Activated CD4-positive, CD25-positive, alpha-beta regulatory T cell treated with anti-CD3 and anti-CD28 coated beads, Interleukin-2, amount 50 U/mL, for 24 hours (primary cell): ENCODE data around the gene DISP3.

Experiments used
- ATAC-seq, 2 donors: fragments of 150-1000 bp; cut with Tn5 transposase; one replicate each; pipeline ENCODE4 v1.10.0; 2021; ENCODE audit warnings: mild to moderate bottlenecking in 1 of 2, moderate library complexity in 1 of 2

Gene DISP3

GRCh38 chr1:11585389-11585788 is 106.4 kb downstream of the DISP3 start:
- ATAC-seq = no peak
